Measurements from ENCODE around the gene SEMA5B. TPM values are rescaled to one million over a fixed set of nuclear protein-coding genes. Genes with fewer than 3 reads are reported as not detected.

SEMA5B gene
- total RNA-seq, 1 experiment from 2014 or later, result 0.04 TPM

- ChIA-PET POLR2A (ENCODE audit: unreplicated experiment) (no interaction called here), CTCF (no interaction called here)
- ATAC-seq (no peak), DNase-seq (no peak)
- no peaks in the 10 kb centered on the region for H3K9me2 ChIP-seq (replicated peaks; ENCODE audit: low read length)
- TF ChIP-seq EZH2phosphoT487 (IDR thresholded peaks at IDR 0.05; ENCODE audit: borderline replicate concordance, low read length) (no peak), EZH2 (IDR thresholded peaks at IDR 0.05; ENCODE audit: low read length, unreplicated experiment) (no peak), CTCF (conservative IDR thresholded peaks at IDR 0.05; ENCODE audit: low read depth, low read length) (no peak)
- H2AFZ ChIP-seq (ENCODE audit: low read length), result no peak overlapping the region
- H3K4me2 ChIP-seq (ENCODE audit: low read length), result no peak overlapping the region
- no peaks in the 10 kb centered on the region for H3K36me3 ChIP-seq (ENCODE audit: low read depth, low read length)
- no peaks in the 10 kb centered on the region for H3F3A ChIP-seq (ENCODE audit: low read length, unreplicated experiment)
- intact Hi-C loops (cut with micrococcal nuclease), result no loop called here
- no peak overlapping the region for H3K27ac ChIP-seq (ENCODE audit: low read length)
- 0 out of 2 replicates have a peak, but pooled peaks cover 10% of the 10 kb centered on the region for H3K4me1 ChIP-seq (ENCODE audit: insufficient read depth, low read length)
- H4K20me1 ChIP-seq (ENCODE audit: low read length), result no peaks in the 10 kb centered on the region
- no peaks in the 10 kb centered on the region for H3K79me2 ChIP-seq (ENCODE audit: low read length)
- H3K9me3 ChIP-seq (ENCODE audit: low read length), result no peaks in the 10 kb centered on the region
- H3K4me3 ChIP-seq (ENCODE audit: low read length), result no peak overlapping the region
- H3K9ac ChIP-seq (ENCODE audit: low read length), result no peak overlapping the region
- peaks cover 10% of the 10 kb centered on the region for H3K27me3 ChIP-seq (ENCODE audit: low read length)
- BruUV-seq (replicated peaks), result no TSS peak
Measured at GRCh38 chr3:122927726-122928125, 99.8 kb downstream of the SEMA5B start.

GRCh38 chr3:122926811-122927210 lies 100.8 kb downstream of the SEMA5B start:
- Histone ChIP-seq H3K4me3 (ENCODE audit: low read length) (no peak overlapping the region), H3K4me1 (ENCODE audit: insufficient read depth, low read length) (0 out of 2 replicates have a peak, but pooled peaks cover 5% of the 10 kb centered on the region), H3K9me2 (replicated peaks; ENCODE audit: low read length) (no peaks in the 10 kb centered on the region), H3K36me3 (ENCODE audit: low read depth, low read length) (no peaks in the 10 kb centered on the region), H3K4me2 (ENCODE audit: low read length) (no peak overlapping the region), H3K27me3 (ENCODE audit: low read length) (peaks cover 19% of the 10 kb centered on the region), H2AFZ (ENCODE audit: low read length) (no peak overlapping the region), H3K9me3 (ENCODE audit: low read length) (no peaks in the 10 kb centered on the region), H3K27ac (ENCODE audit: low read length) (no peak overlapping the region), H3K9ac (ENCODE audit: low read length) (no peak overlapping the region), H3K79me2 (ENCODE audit: low read length) (no peaks in the 10 kb centered on the region), H4K20me1 (ENCODE audit: low read length) (no peaks in the 10 kb centered on the region), H3F3A (ENCODE audit: low read length, unreplicated experiment) (no peaks in the 10 kb centered on the region)
- ATAC-seq, result no peak
- BruUV-seq (replicated peaks), result no TSS peak
- intact Hi-C loops (cut with micrococcal nuclease), result no loop called here
- no peak for DNase-seq
- ChIA-PET POLR2A (ENCODE audit: unreplicated experiment) (no interaction called here), CTCF (no interaction called here)
- TF ChIP-seq EZH2phosphoT487 (IDR thresholded peaks at IDR 0.05; ENCODE audit: borderline replicate concordance, low read length) (no peak), CTCF (conservative IDR thresholded peaks at IDR 0.05; ENCODE audit: low read depth, low read length) (no peak), EZH2 (IDR thresholded peaks at IDR 0.05; ENCODE audit: low read length, unreplicated experiment) (no peak)

- H3K4me2 ChIP-seq (ENCODE audit: low read length), result no peak overlapping the region
- H4K20me1 ChIP-seq (ENCODE audit: low read length), result no peaks in the 10 kb centered on the region
- H3K9me2 ChIP-seq (replicated peaks; ENCODE audit: low read length), result no peaks in the 10 kb centered on the region
- no peaks in the 10 kb centered on the region for H3K79me2 ChIP-seq (ENCODE audit: low read length)
- no peaks in the 10 kb centered on the region for H3K36me3 ChIP-seq (ENCODE audit: low read depth, low read length)
- no peaks in the 10 kb centered on the region for H3K9me3 ChIP-seq (ENCODE audit: low read length)
- H2AFZ ChIP-seq (ENCODE audit: low read length), result no peak overlapping the region
- intact Hi-C loops (cut with micrococcal nuclease), result no loop called here
- H3K27me3 ChIP-seq (ENCODE audit: low read length), result peaks cover 24% of the 10 kb centered on the region
- H3K4me1 ChIP-seq (ENCODE audit: insufficient read depth, low read length), result no peaks in the 10 kb centered on the region
- CTCF ChIA-PET, result no interaction called here
- H3K9ac ChIP-seq (ENCODE audit: low read length), result no peak overlapping the region
- DNase-seq (no peak), ATAC-seq (no peak)
- H3K4me3 ChIP-seq (ENCODE audit: low read length), result no peak overlapping the region
- H3K27ac ChIP-seq (ENCODE audit: low read length), result no peak overlapping the region
- no peak for TF ChIP-seq EZH2 (IDR thresholded peaks at IDR 0.05; ENCODE audit: low read length, unreplicated experiment)
- BruUV-seq (replicated peaks), result no TSS peak
- POLR2A ChIA-PET (ENCODE audit: unreplicated experiment), result no interaction called here
- no peaks in the 10 kb centered on the region for H3F3A ChIP-seq (ENCODE audit: low read length, unreplicated experiment)
Measured at GRCh38 chr3:122926322-122926721, 101.2 kb downstream of the SEMA5B start.

All from PC-3 (cell line).